WTC11 (cell line): ENCODE measurements around the gene MVP. TPM values are rescaled to one million over a fixed set of nuclear protein-coding genes. Genes with fewer than 3 reads are reported as not detected.

Experiments used
- AFF4 ChIP-seq: sonication (generic); formaldehyde crosslinking; IDR thresholded peaks from 2 replicates; pipeline ENCODE4 v1.8.1; 2023; ENCODE audit warnings: mild to moderate bottlenecking, missing genetic modification reagents, borderline replicate concordance
- ARID4B ChIP-seq: sonication (generic); formaldehyde crosslinking; IDR thresholded peaks from 2 replicates; pipeline ENCODE4 v1.8.0; 2023; ENCODE audit warnings: missing genetic modification reagents, mild to moderate bottlenecking, borderline replicate concordance
- ATF3 ChIP-seq: sonication (generic); formaldehyde crosslinking; conservative IDR thresholded peaks from 2 replicates; pipeline ENCODE4 v1.8.1; 2022; ENCODE audit warnings: mild to moderate bottlenecking, missing genetic modification reagents
- E2F1 ChIP-seq: sonication (generic); formaldehyde crosslinking; IDR thresholded peaks from 2 replicates; pipeline ENCODE4 v1.8.0; 2022; ENCODE audit warnings: mild to moderate bottlenecking, missing genetic modification reagents
- ESRRA ChIP-seq: sonication (generic); formaldehyde crosslinking; IDR thresholded peaks from 2 replicates; pipeline ENCODE4 v1.8.1; 2022; ENCODE audit warnings: mild to moderate bottlenecking, missing genetic modification reagents, borderline replicate concordance
- HMGA2 ChIP-seq: fragments of 250-450 bp; sonication (Bioruptor Pico); IDR thresholded peaks from 2 replicates; pipeline ENCODE4 v1.4.0; 2021; ENCODE audit warnings: mild to moderate bottlenecking, moderate library complexity
- NFYB ChIP-seq: sonication (generic); formaldehyde crosslinking; conservative IDR thresholded peaks from 2 replicates; pipeline ENCODE4 v1.8.0; 2022; ENCODE audit warnings: low read depth, missing genetic modification reagents
- NR1H2 ChIP-seq: sonication (generic); formaldehyde crosslinking; IDR thresholded peaks from 2 replicates; pipeline ENCODE4 v1.9.0; 2021; ENCODE audit warnings: mild to moderate bottlenecking, moderate library complexity, missing genetic modification reagents
- PRRX2 ChIP-seq: fragments of 250-450 bp; sonication (Bioruptor Pico); IDR thresholded peaks from 2 replicates; pipeline ENCODE4 v1.8.0; 2021; ENCODE audit warnings: mild to moderate bottlenecking
- RORB ChIP-seq: fragments of 250-450 bp; sonication (Bioruptor Pico); IDR thresholded peaks from 2 replicates; pipeline ENCODE4 v1.9.0; 2021; ENCODE audit warnings: mild to moderate bottlenecking
- TEAD1 ChIP-seq: sonication (generic); formaldehyde crosslinking; IDR thresholded peaks from 2 replicates; pipeline ENCODE4 v1.8.0; 2022; ENCODE audit warnings: mild to moderate bottlenecking, missing genetic modification reagents
- ZNF121 ChIP-seq: sonication (generic); formaldehyde crosslinking; IDR thresholded peaks from 2 replicates; pipeline ENCODE4 v1.8.0; 2023; ENCODE audit warnings: missing genetic modification reagents
- ZNF317 ChIP-seq: sonication (generic); formaldehyde crosslinking; IDR thresholded peaks from 2 replicates; pipeline ENCODE4 v1.8.1; 2023; ENCODE audit warnings: low read depth, mild to moderate bottlenecking, moderate library complexity, missing genetic modification reagents, borderline replicate concordance
- ZNF532 ChIP-seq: fragments of 250-450 bp; sonication (Bioruptor Pico); IDR thresholded peaks from 2 replicates; pipeline ENCODE4 v1.9.0; 2021; ENCODE audit warnings: mild to moderate bottlenecking, borderline replicate concordance
- total RNA-seq: library from RNA; stranded (reverse); gene quantifications from 3 replicates; pipeline ENCODE4 v1.2.3, GENCODE V29; 2021
- TF ChIP-seq, protein P1 (sequence below): sonication (generic); formaldehyde crosslinking; IDR thresholded peaks from 2 replicates; pipeline ENCODE4 v1.8.1; 2022; ENCODE audit warnings: mild to moderate bottlenecking, missing genetic modification reagents, moderate library complexity, borderline replicate concordance
- TF ChIP-seq, protein P2 (sequence below): sonication (generic); formaldehyde crosslinking; IDR thresholded peaks from 2 replicates; pipeline ENCODE4 v1.8.0; 2022; ENCODE audit warnings: mild to moderate bottlenecking, missing genetic modification reagents

Gene MVP
- total RNA-seq, 1 experiment from 2014 or later, result 10.8 TPM

GRCh38 chr16:29877266-29877961, 57.2 kb downstream of the MVP start (continued):
- TF ChIP-seq E2F1 (CRISPR knock-in tag) (no peak), ARID4B (no peak), ZNF532 (no peak), ESRRA (no peak), ZNF317 (CRISPR knock-in tag) (no peak), ATF3 (no peak), NR1H2 (CRISPR knock-in tag) (no peak), ZNF121 (CRISPR knock-in tag) (no peak), AFF4 (no peak), TEAD1 (CRISPR knock-in tag) (0 out of 2 replicates have a peak, but pooled peaks have one; percentile 23), RORB (CRISPR knock-in tag) (no peak), HMGA2 (CRISPR knock-in tag) (no peak), PRRX2 (CRISPR knock-in tag) (no peak), NFYB (CRISPR knock-in tag) (peak; percentile 37; the same call in 1 of the 2 replicates)
- TF ChIP-seq, protein P1, sequence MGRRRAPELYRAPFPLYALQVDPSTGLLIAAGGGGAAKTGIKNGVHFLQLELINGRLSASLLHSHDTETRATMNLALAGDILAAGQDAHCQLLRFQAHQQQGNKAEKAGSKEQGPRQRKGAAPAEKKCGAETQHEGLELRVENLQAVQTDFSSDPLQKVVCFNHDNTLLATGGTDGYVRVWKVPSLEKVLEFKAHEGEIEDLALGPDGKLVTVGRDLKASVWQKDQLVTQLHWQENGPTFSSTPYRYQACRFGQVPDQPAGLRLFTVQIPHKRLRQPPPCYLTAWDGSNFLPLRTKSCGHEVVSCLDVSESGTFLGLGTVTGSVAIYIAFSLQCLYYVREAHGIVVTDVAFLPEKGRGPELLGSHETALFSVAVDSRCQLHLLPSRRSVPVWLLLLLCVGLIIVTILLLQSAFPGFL (CRISPR knock-in tag), result no peak
- TF ChIP-seq, protein P2, sequence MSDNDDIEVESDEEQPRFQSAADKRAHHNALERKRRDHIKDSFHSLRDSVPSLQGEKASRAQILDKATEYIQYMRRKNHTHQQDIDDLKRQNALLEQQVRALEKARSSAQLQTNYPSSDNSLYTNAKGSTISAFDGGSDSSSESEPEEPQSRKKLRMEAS, result 0 out of 2 replicates have a peak, but pooled peaks have one; percentile 72
